SH-SY5Y (cell line): ENCODE data around the gene FCER2.

Experiments
- GATA2 ChIP-seq: IDR thresholded peaks from 2 replicates; pipeline ENCODE4 v1.6.1; 2011; ENCODE audit warnings: mild to moderate bottlenecking, low read depth, low read length
- GATA3 ChIP-seq: IDR thresholded peaks from 2 replicates; pipeline ENCODE4 v1.6.1; 2011; ENCODE audit warnings: low read depth, mild to moderate bottlenecking, low read length, moderate library complexity

DNA sequence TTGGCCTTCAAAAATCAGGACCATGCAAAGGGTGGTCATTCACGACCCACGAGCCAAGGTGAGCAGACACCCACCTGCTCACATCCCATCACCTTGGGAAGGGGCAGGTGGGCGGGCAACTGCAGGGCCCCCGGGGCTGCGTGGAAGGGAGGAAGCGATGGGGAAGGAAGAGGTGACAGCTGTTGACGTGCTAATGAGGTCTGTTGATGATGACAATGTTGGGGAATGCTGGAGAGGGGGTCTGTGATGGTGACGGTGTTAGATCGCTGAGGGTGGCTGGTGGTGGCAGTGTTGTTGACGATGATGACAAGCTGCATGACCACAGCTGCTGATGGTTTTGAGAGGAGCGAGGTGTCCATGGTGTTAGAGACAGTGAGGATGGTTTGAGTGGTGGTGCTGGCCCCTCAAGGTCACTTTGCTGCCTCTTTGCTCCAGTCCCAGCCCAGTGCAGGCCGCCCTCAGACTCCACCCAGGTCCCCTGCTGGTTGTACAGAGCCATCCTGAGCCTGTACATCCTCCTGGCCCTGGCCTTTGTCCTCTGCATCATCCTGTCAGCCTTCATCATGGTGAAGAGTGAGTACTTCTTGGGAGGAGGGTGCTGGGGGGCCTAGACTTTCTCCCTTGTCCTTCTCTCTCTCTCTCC lies 24.1 kb downstream of the FCER2 start:
- TF ChIP-seq GATA3 (no peak), GATA2 (no peak)
